Stimulated activated CD8-positive, alpha-beta memory T cell treated with anti-CD3 and anti-CD28 coated beads, Interleukin-12 subunit alpha, Interleukin-12 subunit beta, amount 100 ng/mL, for 24 hours (primary cell): ENCODE measurements around the gene LCTL.
"Not testable (repeated sequence)": the region's sequence is repeated elsewhere in the genome, so short reads cannot be mapped to it uniquely, and the experiment has no call there.

Experiments
- DNase-seq: peaks from one replicate; pipeline ENCODE4 v3.0.0-alpha.2; 2020; ENCODE audit errors: extremely low read depth

The LCTL gene

GRCh38 chr15:66592505-66593218 is 26.9 kb upstream of the LCTL start:
- no peak for DNase-seq

DNA sequence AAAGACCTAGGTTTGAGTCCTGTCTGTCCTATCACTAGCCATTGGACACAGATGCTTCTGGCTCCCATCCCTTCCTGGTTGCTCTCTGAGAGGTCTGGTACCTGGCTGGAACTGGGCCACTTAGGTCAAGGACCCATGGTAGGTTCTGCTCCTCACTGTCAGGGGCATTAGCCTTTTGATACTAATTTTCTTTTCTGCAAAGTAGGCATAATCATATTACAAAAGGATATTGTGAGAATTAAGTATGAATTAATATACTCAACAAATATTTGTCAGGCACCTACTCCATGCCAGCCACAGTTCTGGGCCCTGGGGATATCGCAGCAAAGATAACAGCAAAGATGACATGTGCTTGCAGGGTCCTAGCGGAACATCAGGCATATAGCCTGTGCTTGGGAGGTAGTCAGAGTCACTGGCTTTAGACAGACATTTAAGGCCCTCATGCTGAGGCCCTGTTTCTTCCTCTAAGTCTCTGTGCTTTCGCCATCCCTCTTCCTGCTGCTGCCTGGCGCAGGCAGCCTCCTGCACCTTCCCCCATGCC is 25.6 kb upstream of the LCTL start:
- DNase-seq: no peak

- DNase-seq: no peak
Observed at GRCh38 chr15:66590435-66590834, 24.6 kb upstream of the LCTL start.

DNA sequence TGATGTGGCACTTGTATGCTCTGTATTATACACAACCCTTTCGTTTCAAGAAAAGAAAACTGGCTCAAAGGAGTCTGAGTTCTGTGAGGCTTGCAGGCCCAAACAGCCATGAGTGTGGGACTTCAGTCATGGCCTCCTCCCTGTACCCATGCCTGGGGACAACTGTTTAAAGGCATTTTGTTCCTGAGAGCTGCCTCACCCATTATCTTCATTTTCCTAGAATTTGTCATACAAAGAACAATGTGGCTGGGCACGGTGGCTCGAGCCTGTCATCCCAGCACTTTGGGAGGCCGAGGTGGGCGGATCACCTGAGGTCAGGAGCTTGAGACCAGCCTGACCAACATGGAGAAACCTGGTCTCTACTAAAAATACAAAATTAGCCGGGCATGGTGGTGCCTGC is 23.6 kb upstream of the LCTL start:
- not testable (repeated sequence) for DNase-seq

DNA sequence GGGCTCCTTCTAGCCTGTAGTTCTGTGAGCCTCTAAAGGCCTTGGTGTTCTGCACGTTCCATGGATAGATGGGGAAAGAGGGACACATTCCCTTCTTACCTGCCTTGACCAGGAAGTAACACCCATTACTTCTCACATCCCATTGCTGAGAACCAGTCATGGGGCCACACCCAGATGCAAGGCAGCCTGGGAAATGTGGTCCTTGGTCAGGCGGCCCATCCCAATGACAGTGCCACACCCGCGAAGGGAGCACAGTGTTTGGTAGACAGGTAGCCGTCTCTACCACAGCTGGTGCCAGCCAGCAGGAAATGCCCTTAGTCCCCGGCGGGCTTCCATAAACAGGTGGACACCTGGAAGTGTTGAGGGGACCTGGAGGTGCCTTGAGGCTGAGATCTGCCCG is 23.2 kb upstream of the LCTL start:
- no peak for DNase-seq

- no peak for DNase-seq
Observed at GRCh38 chr15:66588537-66588936, 22.7 kb upstream of the LCTL start.

- DNase-seq: no peak
Observed at GRCh38 chr15:66587749-66588148, 22.0 kb upstream of the LCTL start.

DNA sequence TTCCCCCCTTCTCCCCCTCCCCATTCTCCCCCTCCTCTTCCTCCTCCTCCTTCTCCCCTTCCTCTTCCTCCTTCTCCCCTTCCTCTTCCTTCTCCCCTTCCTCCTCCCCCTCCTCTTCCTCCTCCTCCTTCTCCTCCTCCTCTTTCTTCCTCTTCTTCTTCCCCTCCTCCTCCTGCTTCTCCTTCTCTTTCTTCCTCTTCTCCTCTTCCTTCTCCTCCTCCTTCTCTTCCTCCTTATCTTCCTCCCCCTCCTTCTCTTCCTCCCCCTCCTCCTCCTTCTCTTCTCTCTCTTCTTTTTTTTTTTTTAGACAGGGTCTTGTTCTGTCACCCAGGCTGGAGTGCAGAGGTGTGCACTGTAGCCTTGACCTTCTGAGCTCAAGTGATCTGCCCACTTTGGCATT is 21.2 kb upstream of the LCTL start:
- DNase-seq: no peak

- no peak for DNase-seq
Observed at GRCh38 chr15:66586155-66586976, 20.6 kb upstream of the LCTL start.

DNA sequence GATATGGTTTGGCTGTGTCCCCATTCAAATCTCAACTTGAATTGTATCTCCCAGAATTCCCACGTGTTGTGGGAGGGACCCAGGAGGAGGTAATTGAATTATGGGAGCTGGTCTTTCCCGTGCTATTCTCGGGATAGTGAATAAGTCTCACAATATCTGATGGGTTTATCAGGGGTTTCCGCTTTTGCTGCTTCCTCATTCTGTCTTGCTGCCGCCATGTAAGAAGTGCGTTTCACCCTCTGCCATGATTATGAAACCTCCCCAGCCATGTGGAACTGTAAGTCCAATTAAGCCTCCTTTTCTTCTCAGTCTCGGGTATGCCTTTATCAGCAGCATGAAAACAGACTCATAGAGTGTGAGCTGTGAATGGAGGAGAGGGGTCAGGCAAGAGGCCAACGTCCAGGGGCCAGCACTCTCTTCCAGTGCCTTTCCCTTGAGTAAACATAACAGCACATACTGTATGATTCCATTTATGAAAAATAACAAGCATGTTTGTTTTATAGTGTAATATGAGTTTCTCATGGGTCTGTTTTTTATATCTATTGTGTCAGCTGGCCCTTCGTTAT is 16.3 kb upstream of the LCTL start:
- DNase-seq: no peak

GRCh38 chr15:66580643-66581042 is 14.8 kb upstream of the LCTL start:
- no peak for DNase-seq

DNA sequence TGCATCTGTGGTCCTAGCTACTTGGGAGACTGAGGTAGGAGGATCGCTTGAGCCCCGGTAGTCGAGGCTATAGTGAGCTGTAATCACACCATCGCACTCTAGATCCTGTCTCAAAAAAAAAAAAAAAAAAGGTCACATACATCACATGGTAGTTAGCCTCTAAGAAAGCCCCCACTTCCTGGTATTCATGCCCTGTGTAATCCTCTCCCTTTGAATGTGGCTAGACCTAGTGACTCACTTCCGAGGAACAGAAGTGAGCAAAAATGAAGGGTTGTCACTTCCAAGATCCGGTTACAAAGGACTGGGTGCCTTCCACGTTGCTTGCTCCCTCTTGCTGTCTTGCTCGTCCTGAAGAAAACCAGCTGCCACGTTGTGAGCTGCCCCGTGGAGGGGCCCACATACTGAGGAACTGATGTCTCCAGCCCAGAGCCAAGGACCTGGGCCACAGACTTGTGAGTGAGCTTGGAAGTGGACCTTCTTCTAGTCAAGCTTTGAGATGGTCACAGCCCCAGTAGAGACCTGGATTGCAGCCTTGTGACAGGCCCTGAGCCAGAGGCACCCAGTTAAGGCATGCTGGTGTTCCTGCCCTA is 12.6 kb upstream of the LCTL start:
- no peak for DNase-seq

- DNase-seq: no peak
Observed at GRCh38 chr15:66574596-66574950, 8.8 kb upstream of the LCTL start.

DNA sequence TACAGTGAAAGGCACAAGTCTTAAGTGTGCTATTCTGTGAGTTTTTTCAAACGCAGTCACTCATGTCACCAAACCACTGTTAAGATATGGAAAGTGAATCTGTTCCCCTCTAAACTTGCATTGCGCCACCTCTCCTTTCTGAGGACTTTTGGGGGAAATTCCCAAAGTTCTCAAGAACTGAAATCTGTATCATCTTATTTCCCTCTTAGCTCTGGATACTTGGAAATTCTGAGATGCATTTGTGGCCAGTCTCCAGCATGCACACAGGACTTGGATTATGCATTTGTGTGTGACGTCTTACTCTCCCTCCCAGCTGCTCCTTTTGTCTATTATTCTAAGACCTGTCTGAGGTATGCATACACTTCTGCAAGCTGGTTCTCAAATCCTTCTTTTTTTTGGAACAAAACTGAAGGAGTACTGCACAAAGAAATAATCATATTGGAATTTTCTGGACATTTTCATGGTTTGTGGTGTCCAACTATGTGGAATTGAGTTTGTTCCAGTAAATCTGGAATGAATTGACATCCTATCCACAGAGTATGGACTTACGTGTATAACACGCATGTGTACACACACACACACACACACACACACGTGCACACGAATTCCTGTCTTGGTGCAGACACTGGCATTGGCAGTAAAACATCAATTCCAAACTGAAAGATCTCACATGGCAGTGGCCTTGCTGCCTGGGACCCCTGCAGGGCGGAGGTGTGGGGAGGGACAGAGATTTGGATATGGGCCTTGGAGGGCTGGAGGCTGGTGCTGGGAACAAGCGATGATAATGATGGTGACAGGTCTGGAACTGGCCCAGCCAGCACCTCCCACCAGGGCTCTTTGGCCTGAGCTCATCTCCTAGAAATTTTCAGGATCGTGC is 8.2 kb upstream of the LCTL start:
- DNase-seq: no peak

DNA sequence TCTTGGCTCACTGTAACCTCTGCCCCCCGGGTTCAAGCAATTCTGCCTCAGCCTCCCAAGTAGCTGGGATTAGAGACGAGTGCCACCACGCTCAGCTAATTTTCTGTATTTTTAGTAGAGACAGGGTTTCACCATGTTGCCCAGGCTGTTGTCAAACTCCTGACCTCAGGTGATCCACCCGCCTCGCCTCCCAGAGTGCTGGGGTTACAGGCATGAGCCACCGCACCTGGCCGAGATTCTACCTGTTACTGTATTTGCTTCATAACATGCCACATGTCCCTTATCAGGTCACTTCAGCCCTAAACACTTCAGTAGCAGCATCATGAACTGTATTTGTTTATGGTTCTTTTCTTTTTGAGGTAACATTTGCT is 7.5 kb upstream of the LCTL start:
- no peak for DNase-seq

GRCh38 chr15:66572146-66572545 is 6.3 kb upstream of the LCTL start:
- DNase-seq: no peak

DNA sequence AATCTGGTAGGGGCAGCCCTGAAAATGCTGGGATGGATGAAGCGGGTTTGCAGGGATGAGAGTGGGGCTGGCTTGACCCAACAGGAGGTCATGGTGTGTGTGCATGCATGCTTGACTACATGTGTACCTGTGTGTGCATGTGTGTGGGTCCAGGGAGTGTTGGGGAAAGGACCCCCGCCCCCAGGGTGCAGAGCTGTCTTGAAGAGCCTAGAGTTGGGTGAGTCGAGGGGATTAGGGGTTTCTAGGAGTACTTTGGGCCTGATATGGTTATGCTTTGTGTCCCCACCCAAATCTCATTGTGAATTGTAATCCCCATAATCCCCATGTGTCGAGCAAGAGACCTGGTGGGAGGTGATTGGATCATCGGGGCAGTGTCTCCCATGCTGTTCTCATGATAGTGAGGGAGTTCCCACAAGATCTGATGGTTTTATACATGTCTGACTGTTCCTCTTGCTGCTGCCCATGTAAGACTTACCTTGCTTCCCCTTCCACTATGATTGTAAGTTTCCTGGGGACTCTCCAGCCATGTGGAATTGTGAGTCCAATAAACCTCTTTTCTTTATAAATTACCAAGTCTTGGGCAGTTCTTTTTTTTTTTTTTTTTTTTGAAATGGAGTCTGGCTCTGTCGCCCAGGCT is 5.2 kb upstream of the LCTL start:
- no peak for DNase-seq

- no peak for DNase-seq
Observed at GRCh38 chr15:66570327-66570726, 4.5 kb upstream of the LCTL start.

DNA sequence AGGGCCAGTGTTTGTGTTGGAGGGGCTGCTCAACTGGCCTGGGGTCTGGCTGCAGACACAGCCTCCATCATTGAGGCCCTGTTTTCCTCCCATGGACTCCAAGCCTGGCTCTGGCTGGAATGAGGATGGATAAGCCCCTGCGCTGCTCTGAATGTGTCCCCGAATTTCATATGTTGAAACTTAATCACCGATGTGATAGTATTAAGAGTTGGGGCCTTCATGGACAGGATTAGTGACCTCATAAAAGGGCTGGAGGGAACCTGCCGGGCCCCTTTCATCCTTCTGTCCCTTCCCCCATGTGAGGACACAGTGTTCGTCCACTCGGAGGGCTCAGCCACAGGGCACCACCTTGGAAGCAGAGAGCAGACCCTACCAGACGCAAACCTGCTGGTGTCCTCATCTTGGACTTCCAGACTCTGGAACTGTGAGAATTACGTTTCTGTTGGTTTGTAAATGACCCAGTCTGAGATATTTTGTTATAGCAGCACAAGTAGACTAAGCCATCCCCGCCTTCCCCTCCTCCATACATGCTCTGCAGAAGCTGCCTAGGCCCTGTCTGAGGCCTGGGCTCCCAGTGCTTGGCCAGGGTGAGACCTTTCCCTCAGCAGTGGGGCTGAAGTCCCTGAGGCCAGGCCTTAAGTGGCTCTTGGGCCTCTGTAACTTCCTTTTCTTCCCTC is 3.8 kb upstream of the LCTL start:
- no peak for DNase-seq

GRCh38 chr15:66567897-66568296 is 2.1 kb upstream of the LCTL start:
- no peak for DNase-seq
